DMS114 treated with DMSO at 0.1 percent for 48 hours (cell line): Measurements from ENCODE around the gene PDZD8.

Experiments
- DNase-seq: peaks from one replicate; lab custom pipeline; 2025; ENCODE audit not compliant: unreplicated experiment; lab: John Stamatoyannopoulos, UW

The PDZD8 gene

GRCh38 chr10:117391436-117392205 is 16.4 kb upstream of the PDZD8 start:
- no peak for DNase-seq

GRCh38 chr10:117390420-117390819 is 15.2 kb upstream of the PDZD8 start:
- no peak for DNase-seq

- DNase-seq: no peak
Observed at GRCh38 chr10:117386805-117387204, 11.6 kb upstream of the PDZD8 start.

GRCh38 chr10:117382861-117383260 is 7.6 kb upstream of the PDZD8 start:
- no peak for DNase-seq

GRCh38 chr10:117374506-117375359 is 507 bp downstream of the PDZD8 start:
- DNase-seq: peak; percentile 26

- DNase-seq: peak; percentile 30
Observed at GRCh38 chr10:117373823-117374505, 1.3 kb downstream of the PDZD8 start.

GRCh38 chr10:117370205-117370604 is 5.0 kb downstream of the PDZD8 start:
- no peak for DNase-seq

GRCh38 chr10:117367718-117368117 is 7.5 kb downstream of the PDZD8 start:
- DNase-seq: no peak

- no peak for DNase-seq
Observed at GRCh38 chr10:117366741-117367140, 8.5 kb downstream of the PDZD8 start.

- no peak for DNase-seq
Observed at GRCh38 chr10:117365612-117366011, 9.6 kb downstream of the PDZD8 start.

GRCh38 chr10:117364110-117364960 is 10.9 kb downstream of the PDZD8 start:
- no peak for DNase-seq

- DNase-seq: no peak
Observed at GRCh38 chr10:117363028-117363427, 12.2 kb downstream of the PDZD8 start.

GRCh38 chr10:117362313-117362712 is 12.9 kb downstream of the PDZD8 start:
- no peak for DNase-seq

GRCh38 chr10:117360994-117361667 is 14.1 kb downstream of the PDZD8 start:
- DNase-seq: no peak

- no peak for DNase-seq
Observed at GRCh38 chr10:117360016-117360415, 15.2 kb downstream of the PDZD8 start.

- DNase-seq: no peak
Observed at GRCh38 chr10:117355072-117355471, 20.2 kb downstream of the PDZD8 start.

- no peak for DNase-seq
Observed at GRCh38 chr10:117353684-117354083, 21.6 kb downstream of the PDZD8 start.

- DNase-seq: no peak
Observed at GRCh38 chr10:117352724-117353123, 22.5 kb downstream of the PDZD8 start.

- DNase-seq: no peak
Observed at GRCh38 chr10:117351996-117352395, 23.2 kb downstream of the PDZD8 start.

- DNase-seq: no peak
Observed at GRCh38 chr10:117351558-117351957, 23.7 kb downstream of the PDZD8 start.
